ENCODE results near the gene SHISAL1.
"Not testable (repeated sequence)": the region's sequence is repeated elsewhere in the genome, so short reads cannot be mapped to it uniquely, and the experiment has no call there.

The SHISAL1 gene

GRCh38 chr22:44256556-44257485 is 55.9 kb downstream of the SHISAL1 start:
- DNase-seq, result no peak

GRCh38 chr22:44256085-44256484 is 56.7 kb downstream of the SHISAL1 start:
- no peak for DNase-seq

GRCh38 chr22:44254811-44255210 is 57.9 kb downstream of the SHISAL1 start:
- DNase-seq, result no peak

- DNase-seq, result no peak
Observed at GRCh38 chr22:44249376-44250147, 63.2 kb downstream of the SHISAL1 start.

GRCh38 chr22:44248926-44249325 is 63.8 kb downstream of the SHISAL1 start:
- DNase-seq, result no peak

GRCh38 chr22:44247923-44248892 is 64.5 kb downstream of the SHISAL1 start:
- no peak for DNase-seq

- no peak for DNase-seq
Observed at GRCh38 chr22:44247346-44247745, 65.4 kb downstream of the SHISAL1 start.

GRCh38 chr22:44246615-44247326 is 66.0 kb downstream of the SHISAL1 start:
- no peak for DNase-seq

GRCh38 chr22:44245867-44246266 is 66.9 kb downstream of the SHISAL1 start:
- no peak for DNase-seq

GRCh38 chr22:44245438-44245837 is 67.3 kb downstream of the SHISAL1 start:
- DNase-seq, result no peak

- no peak for DNase-seq
Observed at GRCh38 chr22:44244265-44244822, 68.4 kb downstream of the SHISAL1 start.

- no peak for DNase-seq
Observed at GRCh38 chr22:44243761-44244160, 69.0 kb downstream of the SHISAL1 start.

GRCh38 chr22:44242946-44243724 is 69.6 kb downstream of the SHISAL1 start:
- DNase-seq, result no peak

- not testable (repeated sequence) for DNase-seq
Observed at GRCh38 chr22:44241121-44241520, 71.6 kb downstream of the SHISAL1 start.

GRCh38 chr22:44237290-44237689 is 75.5 kb downstream of the SHISAL1 start:
- DNase-seq, result no peak

- DNase-seq, result not testable (repeated sequence)
Observed at GRCh38 chr22:44234372-44234771, 78.4 kb downstream of the SHISAL1 start.

- DNase-seq, result no peak
Observed at GRCh38 chr22:44231233-44231632, 81.5 kb downstream of the SHISAL1 start.

- no peak for DNase-seq
Observed at GRCh38 chr22:44229809-44230208, 82.9 kb downstream of the SHISAL1 start.

- DNase-seq, result no peak
Observed at GRCh38 chr22:44229331-44229730, 83.4 kb downstream of the SHISAL1 start.

GRCh38 chr22:44225812-44226211 is 86.9 kb downstream of the SHISAL1 start:
- DNase-seq, result no peak
